Uterus (tissue), 4 donors: ENCODE results near the gene ADD2. TPM values are rescaled to one million over a fixed set of nuclear protein-coding genes. Genes with fewer than 3 reads are reported as not detected.

Experiments used
- DNase-seq, 2 donors: peaks; one replicate each; pipeline ENCODE4 v3.0.0-alpha.2; 2019 to 2020
- H3K27ac ChIP-seq, 2 donors: fragments of 200-600 bp; sonication (generic); 1 replicate in 1 of 2; 2 replicates in 1 of 2; pipeline ENCODE4 v1.5.1; 2016 to 2018
- H3K27me3 ChIP-seq, 2 donors: fragments of 200-600 bp; sonication (generic); one replicate each; pipeline ENCODE4 v1.5.1; 2018 to 2019; ENCODE audit warnings: control low read depth in 1 of 2
- H3K36me3 ChIP-seq, 2 donors: fragments of 200-600 bp; sonication (generic); one replicate each; pipeline ENCODE4 v1.5.1; 2019; ENCODE audit warnings: control low read depth in 1 of 2
- H3K4me1 ChIP-seq, 2 donors: fragments of 200-600 bp; sonication (generic); one replicate each; pipeline ENCODE4 v1.5.1; 2018 to 2019; ENCODE audit warnings: control low read depth in 1 of 2
- H3K4me3 ChIP-seq, 2 donors: fragments of 200-600 bp; sonication (generic); 1 replicate in 1 of 2; 2 replicates in 1 of 2; pipeline ENCODE4 v1.5.1; 2018 to 2019; ENCODE audit warnings: mild to moderate bottlenecking in 1 of 2
- H3K9me3 ChIP-seq, 2 donors: fragments of 200-600 bp; sonication (generic); one replicate each; pipeline ENCODE4 v1.5.1; 2019; ENCODE audit warnings: control low read depth in 1 of 2
- POLR2A ChIP-seq, 2 donors: fragments of 450-650 bp; IDR thresholded peaks; one replicate each; pipeline ENCODE4 v1.6.1; 2016; ENCODE audit warnings: antibody characterized with exemption in 2 of 2, mild to moderate bottlenecking in 1 of 2, moderate library complexity in 1 of 2
- intact Hi-C: fragments of 100-400 bp; cut with DNase I; formaldehyde crosslinking; loops from one replicate; pipeline ENCODE4 v1.15.1; 2023; ENCODE audit warnings: low total_unique reads
- total RNA-seq, 4 donors: library from RNA; depleted of rRNA in 3 of 4; stranded (reverse); fragments of >200 nt in 3 of 4; gene quantifications; one replicate each; pipeline versions ENCODE4 v1.1.0 to v1.2.4, GENCODE V29; 2014 to 2023
- TF ChIP-seq, protein P1 (sequence below), 4 experiments: fragments of 200-600 bp in 2 of 4; fragments of 450-650 bp in 2 of 4; sonication (generic) in 2 of 4; IDR thresholded peaks; one replicate each; pipeline ENCODE4 v1.5.1; 2016 to 2019; ENCODE audit warnings: antibody characterized with exemption in 4 of 4, mild to moderate bottlenecking in 2 of 4, moderate library complexity in 1 of 4
- donor health status: DM: yes; HTN: yes; CAD: no.

Gene ADD2
- total RNA-seq, 4 donors from 2014 or later, result 0.51 to 5.2 (median 2.6) TPM

DNA sequence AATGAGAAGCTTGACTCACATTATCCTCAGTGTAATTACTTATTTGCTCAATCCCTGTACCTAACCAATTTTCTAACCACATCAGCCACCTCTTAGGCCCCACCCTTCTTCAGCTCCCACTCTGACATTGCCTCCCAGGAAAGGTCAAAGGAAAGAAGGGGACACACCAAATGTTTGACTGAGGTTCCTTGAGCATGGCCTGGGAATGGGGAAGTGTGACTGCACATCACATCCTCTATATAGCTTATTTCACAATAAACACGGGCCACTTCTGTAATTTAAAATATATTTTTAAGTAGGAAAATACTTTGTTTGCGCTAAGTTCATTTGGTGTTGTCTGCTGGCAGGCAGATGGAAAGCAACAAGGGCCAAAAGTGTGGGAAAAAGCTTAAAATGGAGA lies 25.4 kb upstream of the ADD2 start:
- peaks cover 0 to 8% of the 10 kb centered on the region in 2 donors for H3K4me1 ChIP-seq
- H3K36me3 ChIP-seq, result no peaks in the 10 kb centered on the region
- peaks cover 0 to 10% of the 10 kb centered on the region in 2 donors for H3K27me3 ChIP-seq
- intact Hi-C loops, result no loop called here
- no peak overlapping the region for H3K27ac ChIP-seq
- no peaks in the 10 kb centered on the region for H3K9me3 ChIP-seq
- no peak for TF ChIP-seq POLR2A (IDR thresholded peaks at IDR 0.05)
- TF ChIP-seq, protein P1, sequence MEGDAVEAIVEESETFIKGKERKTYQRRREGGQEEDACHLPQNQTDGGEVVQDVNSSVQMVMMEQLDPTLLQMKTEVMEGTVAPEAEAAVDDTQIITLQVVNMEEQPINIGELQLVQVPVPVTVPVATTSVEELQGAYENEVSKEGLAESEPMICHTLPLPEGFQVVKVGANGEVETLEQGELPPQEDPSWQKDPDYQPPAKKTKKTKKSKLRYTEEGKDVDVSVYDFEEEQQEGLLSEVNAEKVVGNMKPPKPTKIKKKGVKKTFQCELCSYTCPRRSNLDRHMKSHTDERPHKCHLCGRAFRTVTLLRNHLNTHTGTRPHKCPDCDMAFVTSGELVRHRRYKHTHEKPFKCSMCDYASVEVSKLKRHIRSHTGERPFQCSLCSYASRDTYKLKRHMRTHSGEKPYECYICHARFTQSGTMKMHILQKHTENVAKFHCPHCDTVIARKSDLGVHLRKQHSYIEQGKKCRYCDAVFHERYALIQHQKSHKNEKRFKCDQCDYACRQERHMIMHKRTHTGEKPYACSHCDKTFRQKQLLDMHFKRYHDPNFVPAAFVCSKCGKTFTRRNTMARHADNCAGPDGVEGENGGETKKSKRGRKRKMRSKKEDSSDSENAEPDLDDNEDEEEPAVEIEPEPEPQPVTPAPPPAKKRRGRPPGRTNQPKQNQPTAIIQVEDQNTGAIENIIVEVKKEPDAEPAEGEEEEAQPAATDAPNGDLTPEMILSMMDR (IDR thresholded peaks at IDR 0.05), result no peak
- no peak overlapping the region for H3K4me3 ChIP-seq
- DNase-seq, result no peak

GRCh38 chr2:70790136-70790828 lies 22.3 kb upstream of the ADD2 start, which contains the start of gene FIGLA:
FIGLA (minus strand) TSS chr2:70790643; CDS start chr2:70790638, 5 bp downstream.
- H3K4me1 ChIP-seq, result peaks cover 0 to 8% of the 10 kb centered on the region in 2 donors
- no peaks in the 10 kb centered on the region for H3K36me3 ChIP-seq
- peak within 1 kb of the TSS in 1 of 2 donors; percentile 1 for H3K4me3 ChIP-seq
- H3K27me3 ChIP-seq, result peaks cover 0 to 10% of the 10 kb centered on the region in 2 donors
- TF ChIP-seq, protein P1 (IDR thresholded peaks at IDR 0.05), result no peak
- TF ChIP-seq POLR2A (IDR thresholded peaks at IDR 0.05), result no peak
- no peak within 1 kb of the TSS for H3K27ac ChIP-seq
- intact Hi-C loops, result no loop called here
- no peaks in the 10 kb centered on the region for H3K9me3 ChIP-seq
- DNase-seq, result no peak

- Histone ChIP-seq H3K4me1 (peaks cover 0 to 8% of the 10 kb centered on the region in 2 donors), H3K9me3 (no peaks in the 10 kb centered on the region), H3K27ac (no peak overlapping the region), H3K27me3 (peaks cover 0 to 10% of the 10 kb centered on the region in 2 donors), H3K36me3 (no peaks in the 10 kb centered on the region), H3K4me3 (peak overlapping the region in 1 of 2 donors; percentile 1)
- intact Hi-C loops, result no loop called here
- DNase-seq, result peak; percentile 22 to 27
- TF ChIP-seq, protein P1 (IDR thresholded peaks at IDR 0.05), result peak in 3 of 4 experiments; percentile 27 to 46 (median 34)
- no peak for TF ChIP-seq POLR2A (IDR thresholded peaks at IDR 0.05)
Measured at GRCh38 chr2:70789304-70790135, 21.5 kb upstream of the ADD2 start.

DNA sequence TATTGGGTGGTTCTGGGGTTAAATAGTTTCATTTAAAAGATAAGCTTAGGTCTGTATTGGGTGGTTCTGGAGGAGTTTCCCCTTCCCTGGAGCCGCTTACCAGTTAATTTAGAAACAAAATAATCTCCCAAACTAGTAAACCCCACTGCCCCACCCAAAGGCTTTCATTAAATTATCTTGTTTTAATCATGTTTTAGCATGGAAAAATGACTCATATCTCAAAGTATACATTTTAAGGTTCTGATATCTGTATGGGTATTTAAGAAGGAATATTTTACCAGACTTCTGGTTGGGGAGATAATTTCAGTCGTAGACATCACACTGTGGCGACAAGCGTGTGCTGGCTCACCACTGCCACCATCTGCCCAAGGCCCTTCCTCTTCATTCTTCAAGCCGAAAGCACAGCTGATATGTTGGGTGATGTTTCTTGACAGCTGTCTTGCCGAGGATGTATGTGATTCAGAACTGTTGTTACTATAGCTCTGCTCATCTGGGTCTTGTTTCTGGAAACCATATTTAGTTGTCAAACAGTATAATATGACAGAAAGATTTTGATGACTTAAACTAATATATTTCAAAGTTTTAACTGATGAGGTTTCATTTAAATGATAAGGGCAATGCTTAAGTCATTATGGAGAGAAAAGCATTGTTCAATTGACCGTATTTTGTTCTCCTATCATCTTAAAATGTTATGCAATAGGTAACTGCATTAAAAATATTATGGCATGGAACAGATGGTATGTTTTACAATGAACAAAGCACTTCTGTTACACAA lies 17.3 kb upstream of the ADD2 start:
- TF ChIP-seq, protein P1 (IDR thresholded peaks at IDR 0.05), result no peak
- TF ChIP-seq POLR2A (IDR thresholded peaks at IDR 0.05), result no peak
- intact Hi-C loops, result no loop called here
- H3K4me1 ChIP-seq, result peaks cover 0 to 4% of the 10 kb centered on the region in 2 donors

More for the DNA sequence above, 17.3 kb upstream of the ADD2 start:
- no peak for DNase-seq
- Histone ChIP-seq H3K27me3 (no peaks in the 10 kb centered on the region), H3K9me3 (no peaks in the 10 kb centered on the region), H3K36me3 (no peaks in the 10 kb centered on the region), H3K4me3 (no peak overlapping the region), H3K27ac (no peak overlapping the region)
